Central memory CD4-positive, alpha-beta T cell (primary cell): ENCODE data around the gene RBM39.
"Not testable (repeated sequence)": the region's sequence is repeated elsewhere in the genome, so short reads cannot be mapped to it uniquely, and the experiment has no call there.

Experiments used
- DNase-seq: peaks from one replicate; pipeline ENCODE4 v3.0.0; 2022
- total RNA-seq, 3 experiments: gene quantifications; one replicate each; lab custom pipeline; 2026; lab: John Stamatoyannopoulos, UW

The RBM39 gene
- total RNA-seq, result 593 to 2,397 (median 702) reads per million in 3 experiments

GRCh38 chr20:35741892-35742740 lies at the start of gene RBM39:
RBM39 (minus strand) TSS chr20:35742260; CDS start chr20:35740874, 1,386 bp downstream.
- DNase-seq, result peak; percentile 100

- DNase-seq, result no peak
Observed at GRCh38 chr20:35791821-35792220, 49.8 kb upstream of the RBM39 start.

GRCh38 chr20:35791097-35791496 lies 49.0 kb upstream of the RBM39 start:
- DNase-seq, result no peak

GRCh38 chr20:35788796-35789195 lies 46.7 kb upstream of the RBM39 start:
- no peak for DNase-seq

- DNase-seq, result not testable (repeated sequence)
Observed at GRCh38 chr20:35785541-35785940, 43.5 kb upstream of the RBM39 start.

- not testable (repeated sequence) for DNase-seq
Observed at GRCh38 chr20:35783811-35784210, 41.8 kb upstream of the RBM39 start.

- no peak for DNase-seq
Observed at GRCh38 chr20:35776513-35777101, 34.5 kb upstream of the RBM39 start.

- no peak for DNase-seq
Observed at GRCh38 chr20:35774391-35774790, 32.3 kb upstream of the RBM39 start.

- DNase-seq, result peak; percentile 49
Observed at GRCh38 chr20:35773154-35773751, 31.2 kb upstream of the RBM39 start.

GRCh38 chr20:35772563-35773058 lies 30.6 kb upstream of the RBM39 start:
- no peak for DNase-seq

- peak; percentile 99 for DNase-seq
Observed at GRCh38 chr20:35771689-35772562, 29.9 kb upstream of the RBM39 start, which contains the start of gene PHF20. PHF20 (plus strand) TSS chr20:35772015; CDS start chr20:35801523, 29,508 bp downstream.

- DNase-seq, result no peak
Observed at GRCh38 chr20:35771367-35771688, 29.3 kb upstream of the RBM39 start.

GRCh38 chr20:35768731-35769664 lies 26.9 kb upstream of the RBM39 start:
- no peak for DNase-seq

- DNase-seq, result peak; percentile 78
Observed at GRCh38 chr20:35767683-35768481, 25.8 kb upstream of the RBM39 start.

GRCh38 chr20:35766843-35767242 lies 24.8 kb upstream of the RBM39 start:
- no peak for DNase-seq

GRCh38 chr20:35764936-35765335 lies 22.9 kb upstream of the RBM39 start:
- DNase-seq, result not testable (repeated sequence)

- no peak for DNase-seq
Observed at GRCh38 chr20:35762461-35762860, 20.4 kb upstream of the RBM39 start.

- DNase-seq, result not testable (repeated sequence)
Observed at GRCh38 chr20:35761548-35761947, 19.5 kb upstream of the RBM39 start.

- no peak for DNase-seq
Observed at GRCh38 chr20:35757098-35757705, 15.1 kb upstream of the RBM39 start.

- DNase-seq, result no peak
Observed at GRCh38 chr20:35756404-35756803, 14.3 kb upstream of the RBM39 start.
